HL-60 (cell line): ENCODE results near the gene EFNA1.

Experiments
- DNase-seq, 2 experiments: peaks; one replicate each; pipeline ENCODE4 v3.0.0-alpha.2; 2010 to 2020; ENCODE audit warnings: low read depth in 1 of 2, low spot score in 1 of 2
- H3K27ac ChIP-seq: fragments of 250-450 bp; sonication (Bioruptor Pico); replicated peaks from 2 replicates; pipeline ENCODE4 v1.5.1; 2020; ENCODE audit warnings: mild to moderate bottlenecking, moderate library complexity
- H3K27me3 ChIP-seq: fragments of 250-450 bp; sonication (Bioruptor Pico); 2 replicates; pipeline ENCODE4 v1.5.1; 2021; ENCODE audit warnings: mild to moderate bottlenecking, moderate library complexity; ENCODE audit not compliant: insufficient read depth, poor library complexity, severe bottlenecking
- H3K4me3 ChIP-seq: replicated peaks from 2 replicates; pipeline ENCODE4 v1.5.1; 2011; ENCODE audit warnings: mild to moderate bottlenecking, control low read depth, low read length; ENCODE audit not compliant: insufficient read depth
- CTCF ChIP-seq: IDR thresholded peaks from one replicate; pipeline ENCODE4 v1.5.1; 2011; ENCODE audit warnings: low read length, control low read depth, inconsistent platforms; ENCODE audit not compliant: insufficient read depth
- GABPA ChIP-seq: IDR thresholded peaks from 2 replicates; pipeline ENCODE4 v1.6.1; 2012; ENCODE audit warnings: low read depth
- POLR2AphosphoS5 ChIP-seq: IDR thresholded peaks from 2 replicates; pipeline ENCODE4 v1.6.1; 2012; ENCODE audit warnings: low read depth
- REST ChIP-seq: IDR thresholded peaks from 2 replicates; pipeline ENCODE4 v1.6.1; 2012; ENCODE audit warnings: low read depth; ENCODE audit not compliant: insufficient replicate concordance
- SPI1 ChIP-seq: IDR thresholded peaks from 2 replicates; pipeline ENCODE4 v1.6.1; 2012; ENCODE audit warnings: low read depth, mild to moderate bottlenecking, borderline replicate concordance

The EFNA1 gene

GRCh38 chr1:155084722-155085503 lies 42.8 kb upstream of the EFNA1 start:
- H3K27ac ChIP-seq, result peak overlapping the region; percentile 68

DNA sequence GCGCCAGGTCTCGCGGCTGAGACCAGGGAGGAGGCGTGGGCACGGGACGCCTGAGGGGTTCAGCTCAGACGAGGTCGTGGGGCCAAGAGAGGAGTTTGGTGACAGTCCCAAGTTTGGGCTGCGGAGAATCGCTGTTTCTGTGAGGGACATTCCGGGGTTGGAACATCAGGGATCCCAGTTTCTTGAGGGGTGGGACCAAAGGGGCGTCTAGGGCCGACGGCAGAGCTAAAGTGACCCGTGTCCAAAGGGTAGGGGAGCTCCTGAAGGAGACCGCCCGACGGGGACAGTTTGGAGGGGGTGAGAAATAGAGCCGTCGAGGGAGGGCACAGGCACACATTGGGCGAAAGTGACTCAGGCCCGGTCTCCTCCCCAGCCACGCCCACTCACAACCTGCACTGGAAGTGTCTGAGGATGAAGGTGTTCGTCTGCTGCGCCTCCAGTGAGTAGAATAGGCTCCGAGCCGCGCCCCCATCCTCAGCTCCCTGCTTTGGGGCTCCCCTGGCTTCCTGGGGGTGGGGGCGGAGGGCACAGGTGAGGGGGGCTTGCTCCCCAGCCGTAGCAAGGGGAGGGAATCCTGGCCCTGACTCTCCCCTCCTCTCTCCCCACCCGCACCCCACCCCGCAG lies 42.1 kb upstream of the EFNA1 start:
- peak overlapping the region; percentile 68 for H3K27ac ChIP-seq
- TF ChIP-seq POLR2AphosphoS5 (no peak), REST (no peak), CTCF (no peak), GABPA (no peak), SPI1 (no peak)
- DNase-seq, result peak in 1 of 2 experiments; percentile 44
- H3K4me3 ChIP-seq, result peak overlapping the region; percentile 58
- peaks cover 27% of the 10 kb centered on the region for H3K27me3 ChIP-seq

More at GRCh38 chr1:155084722-155085503, 42.8 kb upstream of the EFNA1 start:
- Histone ChIP-seq H3K4me3 (peak overlapping the region; percentile 58), H3K27me3 (peaks cover 34% of the 10 kb centered on the region)
- TF ChIP-seq REST (no peak), GABPA (peak; percentile 9; the same call in 1 of the 2 replicates), CTCF (peak; percentile 58), POLR2AphosphoS5 (peak; percentile 41; the same call in 1 of the 2 replicates), SPI1 (no peak; the same call in 1 of the 2 replicates)
- DNase-seq, result peak; percentile 82 to 95

DNA sequence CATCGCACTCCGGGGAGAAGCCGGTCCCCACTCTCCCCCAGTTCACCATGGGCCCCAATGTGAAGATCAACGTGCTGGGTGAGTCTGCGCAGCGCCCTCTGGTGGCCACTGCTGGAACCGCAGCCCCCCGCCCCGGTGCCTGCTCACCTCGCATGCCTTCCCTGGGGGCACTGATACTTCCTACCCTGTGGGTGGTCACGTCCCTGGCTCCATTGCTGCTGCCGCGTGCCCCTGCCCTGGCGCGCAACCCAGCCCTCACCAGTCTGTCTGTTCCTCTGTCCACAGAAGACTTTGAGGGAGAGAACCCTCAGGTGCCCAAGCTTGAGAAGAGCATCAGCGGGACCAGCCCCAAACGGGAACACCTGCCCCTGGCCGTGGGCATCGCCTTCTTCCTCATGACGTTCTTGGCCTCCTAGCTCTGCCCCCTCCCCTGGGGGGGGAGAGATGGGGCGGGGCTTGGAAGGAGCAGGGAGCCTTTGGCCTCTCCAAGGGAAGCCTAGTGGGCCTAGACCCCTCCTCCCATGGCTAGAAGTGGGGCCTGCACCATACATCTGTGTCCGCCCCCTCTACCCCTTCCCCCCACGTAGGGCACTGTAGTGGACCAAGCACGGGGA lies 41.4 kb upstream of the EFNA1 start:
- DNase-seq, result peak in 1 of 2 experiments; percentile 69
- TF ChIP-seq CTCF, result peak; percentile 91
- no peak for TF ChIP-seq POLR2AphosphoS5
- Histone ChIP-seq H3K4me3 (peak overlapping the region; percentile 58; the same call in 1 of the 2 replicates), H3K27me3 (peaks cover 21% of the 10 kb centered on the region), H3K27ac (no peak overlapping the region)
